ENCODE measurements around the gene AGGF1.
A peak's percentile ranks its signal among the peaks of the same experiment; 100 is the strongest.

Gene AGGF1

GRCh38 chr5:77008413-77008812, 21.8 kb upstream of the AGGF1 start:
- no peak for DNase-seq
- Histone ChIP-seq H3K4me3 (ENCODE audit: low read depth, low read length) (no peak overlapping the region), H3K36me3 (replicated peaks) (no peaks in the 10 kb centered on the region), H3K27me3 (replicated peaks) (no peaks in the 10 kb centered on the region), H3K27ac (no peak overlapping the region)
- in situ Hi-C loops (cut with HindIII; ENCODE audit: low pct_ligation_motif_present, low sequenced_read_pairs), result no loop called here
- TF ChIP-seq CTCF (IDR thresholded peaks at IDR 0.05; ENCODE audit: low read depth, low read length, missing control alignments), result no peak

GRCh38 chr5:77010243-77010642, 20.0 kb upstream of the AGGF1 start:
- no peaks in the 10 kb centered on the region for H3K36me3 ChIP-seq (replicated peaks)
- DNase-seq, result no peak
- H3K27ac ChIP-seq, result no peak overlapping the region
- no peak for TF ChIP-seq CTCF (IDR thresholded peaks at IDR 0.05; ENCODE audit: low read depth, low read length, missing control alignments)
- H3K4me3 ChIP-seq (ENCODE audit: low read depth, low read length), result no peak overlapping the region
- in situ Hi-C loops (cut with HindIII; ENCODE audit: low pct_ligation_motif_present, low sequenced_read_pairs), result no loop called here
- no peaks in the 10 kb centered on the region for H3K27me3 ChIP-seq (replicated peaks)

GRCh38 chr5:77011498-77011897, 18.7 kb upstream of the AGGF1 start:
- in situ Hi-C loops (cut with HindIII; ENCODE audit: low pct_ligation_motif_present, low sequenced_read_pairs), result no loop called here
- Histone ChIP-seq H3K4me3 (ENCODE audit: low read depth, low read length) (no peak overlapping the region), H3K27ac (no peak overlapping the region), H3K36me3 (replicated peaks) (no peaks in the 10 kb centered on the region), H3K27me3 (replicated peaks) (no peaks in the 10 kb centered on the region)
- DNase-seq, result no peak
- no peak for TF ChIP-seq CTCF (IDR thresholded peaks at IDR 0.05; ENCODE audit: low read depth, low read length, missing control alignments)

GRCh38 chr5:77012601-77013000, 17.6 kb upstream of the AGGF1 start:
- no peak for TF ChIP-seq CTCF (IDR thresholded peaks at IDR 0.05; ENCODE audit: low read depth, low read length, missing control alignments)
- H3K4me3 ChIP-seq (ENCODE audit: low read depth, low read length), result no peak overlapping the region
- no peak for DNase-seq
- H3K27me3 ChIP-seq (replicated peaks), result no peaks in the 10 kb centered on the region
- in situ Hi-C loops (cut with HindIII; ENCODE audit: low pct_ligation_motif_present, low sequenced_read_pairs), result no loop called here
- no peaks in the 10 kb centered on the region for H3K36me3 ChIP-seq (replicated peaks)
- H3K27ac ChIP-seq, result no peak overlapping the region

- in situ Hi-C loops (cut with HindIII; ENCODE audit: low pct_ligation_motif_present, low sequenced_read_pairs), result no loop called here
- Histone ChIP-seq H3K36me3 (replicated peaks) (no peaks in the 10 kb centered on the region), H3K4me3 (ENCODE audit: low read depth, low read length) (no peak overlapping the region), H3K27ac (no peak overlapping the region), H3K27me3 (replicated peaks) (no peaks in the 10 kb centered on the region)
- DNase-seq, result peak; percentile 56
- TF ChIP-seq CTCF (IDR thresholded peaks at IDR 0.05; ENCODE audit: low read depth, low read length, missing control alignments), result peak; percentile 42
Measured at GRCh38 chr5:77015938-77016569, 14.2 kb upstream of the AGGF1 start.

GRCh38 chr5:77016962-77017361, 13.2 kb upstream of the AGGF1 start:
- TF ChIP-seq CTCF (IDR thresholded peaks at IDR 0.05; ENCODE audit: low read depth, low read length, missing control alignments), result no peak
- H3K36me3 ChIP-seq (replicated peaks), result no peaks in the 10 kb centered on the region
- no peak overlapping the region for H3K27ac ChIP-seq
- no peak overlapping the region for H3K4me3 ChIP-seq (ENCODE audit: low read depth, low read length)
- no peaks in the 10 kb centered on the region for H3K27me3 ChIP-seq (replicated peaks)
- in situ Hi-C loops (cut with HindIII; ENCODE audit: low pct_ligation_motif_present, low sequenced_read_pairs), result no loop called here
- no peak for DNase-seq

All from brain microvascular endothelial cell (primary cell).